ENCODE data around the gene TBC1D21.

Gene TBC1D21

DNA sequence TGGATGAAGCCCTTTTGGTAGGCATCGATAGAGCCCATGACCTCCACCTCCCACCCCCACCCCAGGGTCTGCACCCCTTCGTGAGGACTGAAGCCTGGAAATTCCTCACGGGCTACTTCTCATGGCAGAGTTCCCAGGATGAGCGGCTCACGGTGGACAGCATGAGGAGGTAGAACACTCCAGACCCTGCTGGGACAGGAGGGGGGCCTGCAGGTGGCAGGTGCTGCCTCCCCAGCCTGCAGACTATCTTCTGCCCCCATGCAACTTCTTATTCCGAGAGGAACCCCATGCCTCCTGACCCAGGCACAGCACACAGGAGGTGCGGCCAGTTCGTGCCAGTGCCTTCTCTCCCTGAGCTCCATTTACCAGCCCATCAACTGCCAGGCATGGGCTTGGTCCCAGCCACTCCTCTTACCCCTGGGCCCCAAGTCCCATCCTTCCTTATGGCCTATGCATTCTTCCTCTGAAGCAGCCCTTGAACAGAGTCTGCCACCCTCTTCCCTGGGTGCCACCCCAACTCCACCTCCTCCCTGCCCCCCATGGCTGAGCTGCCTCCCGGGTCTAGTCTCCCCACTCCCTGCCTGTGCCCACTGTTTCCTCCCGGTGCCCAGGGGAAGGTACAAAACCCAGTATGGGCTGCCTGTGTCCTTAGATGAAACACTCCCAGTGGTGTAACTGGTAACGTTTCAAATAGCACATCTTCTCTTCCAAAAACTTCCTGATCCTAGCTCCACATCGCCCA is 8.4 kb downstream of the TBC1D21 start:
- Histone ChIP-seq H3K27me3 (ENCODE audit: low read depth, low read length) (no peaks in the 10 kb centered on the region), H3K4me3 (ENCODE audit: low read depth in 1 of 2, low read length in 2 of 2) (no peak overlapping the region), H3K4me1 (ENCODE audit: control insufficient read depth in 1 of 2, insufficient read depth in 2 of 2, low read length in 2 of 2) (no peaks in the 10 kb centered on the region), H3K9me3 (ENCODE audit: control insufficient read depth in 1 of 2, low read length in 2 of 2) (no peaks in the 10 kb centered on the region), H3K36me3 (ENCODE audit: control insufficient read depth in 1 of 2, insufficient read depth in 2 of 2, low read length in 2 of 2) (no peaks in the 10 kb centered on the region), H3K27ac (ENCODE audit: low read length) (no peak overlapping the region)

DNA sequence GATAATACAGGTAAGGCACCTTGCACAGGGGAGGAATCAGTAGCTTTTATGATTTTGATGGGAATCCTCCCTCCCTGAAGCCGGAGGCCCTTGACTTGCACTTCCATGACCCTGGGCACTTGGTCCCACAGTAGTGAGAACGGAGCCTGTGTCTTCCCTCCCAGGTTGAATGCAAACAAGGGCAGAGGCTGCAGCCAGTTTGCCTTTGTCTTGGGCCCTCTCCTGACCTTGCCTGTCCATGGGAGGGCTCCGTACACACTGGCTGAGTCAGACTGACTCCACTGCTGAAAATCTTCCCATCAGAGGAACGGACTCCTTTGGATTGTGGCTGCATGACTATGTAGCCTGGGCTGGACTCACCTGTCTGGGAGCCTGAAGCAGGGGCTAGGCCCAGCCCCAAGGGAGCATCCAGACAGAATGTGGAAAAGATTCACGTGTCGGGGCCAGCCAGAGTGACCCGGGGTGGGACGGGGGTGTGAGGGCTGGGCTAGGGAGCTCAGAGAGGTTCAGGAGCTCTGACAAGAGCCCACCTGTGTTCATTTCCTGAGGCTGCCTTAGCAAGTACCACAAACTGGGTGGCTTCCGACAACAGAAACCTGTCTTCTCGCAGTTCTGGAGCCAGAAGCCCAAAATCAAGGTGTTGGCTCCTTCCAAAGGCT is 9.5 kb downstream of the TBC1D21 start:
- Histone ChIP-seq H3K36me3 (ENCODE audit: control insufficient read depth in 1 of 2, insufficient read depth in 2 of 2, low read length in 2 of 2) (no peaks in the 10 kb centered on the region), H3K9me3 (ENCODE audit: control insufficient read depth in 1 of 2, low read length in 2 of 2) (no peaks in the 10 kb centered on the region), H3K4me1 (ENCODE audit: control insufficient read depth in 1 of 2, insufficient read depth in 2 of 2, low read length in 2 of 2) (no peaks in the 10 kb centered on the region), H3K27ac (ENCODE audit: low read length) (no peak overlapping the region), H3K27me3 (ENCODE audit: low read depth, low read length) (no peaks in the 10 kb centered on the region), H3K4me3 (ENCODE audit: low read depth in 1 of 2, low read length in 2 of 2) (no peak overlapping the region)

DNA sequence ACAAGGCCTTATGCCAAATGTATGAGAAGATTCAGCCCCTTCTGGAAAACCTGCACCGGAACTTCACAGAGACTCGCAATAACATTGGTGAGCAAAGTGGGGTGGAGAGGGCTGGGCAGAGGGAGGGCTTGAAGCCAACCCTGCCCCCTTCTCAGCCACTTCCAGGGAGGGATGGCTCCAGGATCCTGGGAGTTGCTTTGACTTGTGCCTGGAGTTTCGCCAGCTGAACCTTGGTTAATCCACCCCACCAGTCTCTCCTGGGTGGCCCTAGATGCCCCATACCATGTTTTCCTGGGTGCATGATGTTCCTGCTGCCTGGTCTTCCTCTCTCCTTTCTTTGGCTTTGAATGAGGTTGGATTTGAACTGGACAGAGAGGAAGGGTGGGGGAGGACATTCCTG is 10.8 kb downstream of the TBC1D21 start:
- Histone ChIP-seq H3K4me3 (ENCODE audit: low read depth in 1 of 2, low read length in 2 of 2) (no peak overlapping the region), H3K27ac (ENCODE audit: low read length) (no peak overlapping the region), H3K27me3 (ENCODE audit: low read depth, low read length) (no peaks in the 10 kb centered on the region), H3K36me3 (ENCODE audit: control insufficient read depth in 1 of 2, insufficient read depth in 2 of 2, low read length in 2 of 2) (no peaks in the 10 kb centered on the region), H3K9me3 (ENCODE audit: control insufficient read depth in 1 of 2, low read length in 2 of 2) (no peaks in the 10 kb centered on the region), H3K4me1 (ENCODE audit: control insufficient read depth in 1 of 2, insufficient read depth in 2 of 2, low read length in 2 of 2) (no peaks in the 10 kb centered on the region)

DNA sequence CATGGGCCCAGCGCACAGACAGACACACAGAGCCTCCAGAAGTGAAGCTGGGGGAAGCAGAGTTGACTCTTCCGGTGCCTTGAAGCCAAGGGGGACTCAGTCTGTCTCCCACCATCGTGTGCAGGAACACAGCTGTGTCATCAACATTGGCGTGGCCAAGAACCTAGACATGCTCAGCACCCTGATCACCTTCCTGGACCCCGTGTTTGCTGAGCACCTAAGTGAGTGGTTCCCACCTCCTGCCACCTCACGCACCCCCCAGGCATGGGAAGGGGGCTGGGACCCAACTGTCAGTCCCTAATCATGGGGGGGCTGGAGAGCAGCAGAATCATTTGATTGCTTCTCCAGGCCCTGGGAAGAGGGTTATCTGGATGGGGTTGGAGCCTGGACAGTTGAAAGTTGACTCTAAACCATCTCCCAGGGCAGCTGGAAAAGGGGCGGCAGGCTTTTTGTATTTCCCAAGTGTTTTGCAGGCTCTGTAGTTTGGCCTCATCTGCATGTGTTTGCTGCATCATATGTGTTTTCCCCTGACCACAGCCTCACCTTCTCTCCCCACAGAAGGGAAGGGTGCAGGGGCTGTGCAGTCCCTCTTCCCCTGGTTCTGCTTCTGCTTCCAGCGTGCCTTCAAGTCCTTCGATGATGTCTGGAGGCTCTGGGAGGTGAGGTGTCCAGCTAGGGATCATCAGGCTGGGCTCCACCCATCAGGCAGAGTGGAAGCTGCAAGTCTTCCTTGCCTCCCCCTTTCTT is 12.8 kb downstream of the TBC1D21 start:
- H3K4me3 ChIP-seq (ENCODE audit: low read depth in 1 of 2, low read length in 2 of 2): no peak overlapping the region
- no peaks in the 10 kb centered on the region for H3K9me3 ChIP-seq (ENCODE audit: control insufficient read depth in 1 of 2, low read length in 2 of 2)
- H3K27ac ChIP-seq (ENCODE audit: low read length): no peak overlapping the region
- no peaks in the 10 kb centered on the region for H3K36me3 ChIP-seq (ENCODE audit: control insufficient read depth in 1 of 2, insufficient read depth in 2 of 2, low read length in 2 of 2)
- H3K27me3 ChIP-seq (ENCODE audit: low read depth, low read length): no peaks in the 10 kb centered on the region
- no peaks in the 10 kb centered on the region for H3K4me1 ChIP-seq (ENCODE audit: control insufficient read depth in 1 of 2, insufficient read depth in 2 of 2, low read length in 2 of 2)

DNA sequence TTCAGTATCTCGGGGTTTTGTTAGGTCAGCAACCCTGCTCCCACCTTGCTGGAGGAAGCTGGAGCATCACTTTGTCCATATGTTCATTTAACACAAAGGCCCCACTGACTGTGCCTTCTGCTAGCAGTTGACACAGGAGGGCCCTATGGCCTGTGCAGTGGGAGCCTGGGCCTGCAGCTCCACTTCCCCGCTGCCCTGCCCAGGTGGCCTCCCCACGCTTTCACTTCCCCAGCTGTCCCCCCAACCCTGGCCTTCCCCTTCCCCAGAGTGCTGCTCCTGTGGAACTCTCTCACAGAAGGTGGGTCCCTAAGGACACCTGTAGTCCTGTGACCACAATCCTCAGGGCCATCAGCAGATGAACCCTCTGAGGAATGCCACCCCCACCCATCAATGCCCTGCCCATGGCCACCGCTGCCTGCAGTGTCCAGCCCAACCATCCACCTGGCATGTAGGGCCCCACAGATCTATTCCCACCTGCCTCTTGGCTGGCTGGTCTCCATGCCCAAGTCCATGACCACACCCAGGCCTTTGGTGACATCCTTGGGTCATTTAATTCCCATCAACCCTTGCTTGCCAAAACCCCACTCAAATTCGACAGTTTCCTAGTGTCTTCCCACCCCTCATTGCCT is 13.5 kb downstream of the TBC1D21 start:
- H3K9me3 ChIP-seq (ENCODE audit: control insufficient read depth in 1 of 2, low read length in 2 of 2): no peaks in the 10 kb centered on the region
- H3K36me3 ChIP-seq (ENCODE audit: control insufficient read depth in 1 of 2, insufficient read depth in 2 of 2, low read length in 2 of 2): no peaks in the 10 kb centered on the region
- no peak overlapping the region for H3K4me3 ChIP-seq (ENCODE audit: low read depth in 1 of 2, low read length in 2 of 2)
- no peaks in the 10 kb centered on the region for H3K4me1 ChIP-seq (ENCODE audit: control insufficient read depth in 1 of 2, insufficient read depth in 2 of 2, low read length in 2 of 2)
- no peaks in the 10 kb centered on the region for H3K27me3 ChIP-seq (ENCODE audit: low read depth, low read length)
- no peak overlapping the region for H3K27ac ChIP-seq (ENCODE audit: low read length)

DNA sequence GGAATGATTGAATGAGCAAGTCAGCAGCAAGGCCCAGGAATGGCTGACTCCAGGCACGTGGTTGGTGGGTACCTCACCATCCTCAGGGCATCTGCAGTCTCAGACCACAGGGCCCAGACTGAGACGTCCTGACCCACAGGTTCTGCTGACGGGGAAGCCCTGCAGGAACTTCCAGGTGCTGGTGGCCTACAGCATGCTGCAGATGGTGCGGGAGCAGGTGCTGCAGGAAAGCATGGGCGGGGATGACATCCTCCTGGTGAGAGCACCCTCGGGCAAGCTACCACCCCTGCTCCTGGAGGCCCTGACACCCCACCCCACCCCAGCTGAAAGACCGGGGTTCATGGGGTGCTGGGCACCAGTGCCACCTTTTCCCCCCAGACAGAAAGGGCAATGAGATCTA is 14.1 kb downstream of the TBC1D21 start:
- Histone ChIP-seq H3K36me3 (ENCODE audit: control insufficient read depth in 1 of 2, insufficient read depth in 2 of 2, low read length in 2 of 2) (no peaks in the 10 kb centered on the region), H3K4me1 (ENCODE audit: control insufficient read depth in 1 of 2, insufficient read depth in 2 of 2, low read length in 2 of 2) (no peaks in the 10 kb centered on the region), H3K27me3 (ENCODE audit: low read depth, low read length) (no peaks in the 10 kb centered on the region), H3K27ac (ENCODE audit: low read length) (no peak overlapping the region), H3K4me3 (ENCODE audit: low read depth in 1 of 2, low read length in 2 of 2) (no peak overlapping the region), H3K9me3 (ENCODE audit: control insufficient read depth in 1 of 2, low read length in 2 of 2) (no peaks in the 10 kb centered on the region)

DNA sequence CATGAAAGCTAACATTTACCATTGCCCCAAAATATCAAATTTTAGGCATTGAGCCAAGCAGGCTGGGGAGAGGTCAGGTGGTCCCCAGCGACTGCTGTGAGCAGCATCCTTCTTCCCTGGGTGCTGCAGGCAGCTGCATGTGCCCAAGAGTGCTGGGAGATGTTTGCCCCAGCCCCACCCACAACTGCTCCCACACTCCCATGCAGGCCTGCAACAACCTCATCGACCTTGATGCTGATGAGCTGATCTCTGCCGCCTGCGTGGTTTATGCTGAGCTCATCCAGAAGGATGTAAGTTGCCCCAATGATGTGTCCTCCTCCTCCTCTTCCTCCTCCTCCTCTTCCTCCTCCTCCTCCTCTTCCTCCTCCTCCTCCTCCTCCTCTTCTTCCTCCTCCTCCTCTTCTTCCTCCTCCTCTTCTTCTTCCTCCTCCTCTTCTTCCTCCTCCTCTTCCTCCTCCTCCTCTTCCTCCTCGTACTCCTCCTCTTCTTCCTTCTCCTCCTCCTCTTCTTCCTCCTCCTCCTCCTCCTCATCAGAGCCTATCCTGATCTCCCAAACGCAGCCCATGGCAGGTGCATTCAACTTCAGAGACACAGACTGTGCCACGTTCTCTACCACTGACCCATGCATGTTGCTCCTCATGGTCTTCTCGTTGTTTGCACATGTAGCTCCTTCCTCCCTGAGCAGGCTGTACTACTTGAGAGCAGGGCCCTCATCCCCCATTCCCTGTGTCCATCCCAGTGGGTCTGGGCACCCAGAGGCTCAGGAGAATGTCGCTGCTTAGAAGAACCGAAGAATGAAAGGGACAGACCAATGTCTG is 15.1 kb downstream of the TBC1D21 start:
- H3K27me3 ChIP-seq (ENCODE audit: low read depth, low read length): no peaks in the 10 kb centered on the region
- no peak overlapping the region for H3K4me3 ChIP-seq (ENCODE audit: low read depth in 1 of 2, low read length in 2 of 2)
- no peak overlapping the region for H3K27ac ChIP-seq (ENCODE audit: low read length)
- no peaks in the 10 kb centered on the region for H3K36me3 ChIP-seq (ENCODE audit: control insufficient read depth in 1 of 2, insufficient read depth in 2 of 2, low read length in 2 of 2)
- H3K4me1 ChIP-seq (ENCODE audit: control insufficient read depth in 1 of 2, insufficient read depth in 2 of 2, low read length in 2 of 2): no peaks in the 10 kb centered on the region
- H3K9me3 ChIP-seq (ENCODE audit: control insufficient read depth in 1 of 2, low read length in 2 of 2): no peaks in the 10 kb centered on the region

DNA sequence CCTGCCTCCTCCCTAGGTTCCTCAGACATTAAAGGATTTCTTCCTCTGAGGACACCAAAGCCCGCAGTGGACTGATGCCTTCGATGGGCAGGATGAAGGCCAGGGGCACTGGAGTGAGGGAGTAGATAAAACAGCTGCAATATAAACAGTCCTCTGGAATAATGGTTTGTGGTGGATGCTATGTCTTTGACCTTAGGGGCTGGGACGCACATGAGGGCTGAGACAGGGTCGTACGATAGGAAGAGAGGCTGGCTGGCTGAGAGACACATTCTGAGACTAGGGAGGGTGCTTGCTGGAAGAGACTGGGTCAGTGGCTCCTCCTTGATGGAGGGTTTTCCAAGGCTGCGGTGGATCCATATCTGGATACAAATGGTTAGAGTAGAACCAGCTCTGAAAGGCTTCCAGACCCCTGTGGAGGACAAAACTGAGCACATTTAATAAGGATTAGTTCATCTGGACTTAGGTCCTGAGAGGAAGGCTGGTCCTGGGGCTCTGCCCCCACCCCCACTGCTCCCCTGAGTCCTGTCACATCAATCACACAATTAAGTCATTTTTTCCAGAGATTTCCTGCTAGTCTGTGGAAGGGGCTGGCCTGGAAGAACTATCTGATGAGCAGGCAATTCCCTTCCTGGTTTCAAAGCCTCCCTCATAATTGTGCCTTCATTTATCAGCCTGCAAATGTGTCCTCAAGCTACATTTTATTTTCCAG is 15.8 kb downstream of the TBC1D21 start:
- no peak overlapping the region for H3K27ac ChIP-seq (ENCODE audit: low read length)
- H3K9me3 ChIP-seq (ENCODE audit: control insufficient read depth in 1 of 2, low read length in 2 of 2): no peaks in the 10 kb centered on the region
- H3K4me3 ChIP-seq (ENCODE audit: low read depth in 1 of 2, low read length in 2 of 2): no peak overlapping the region
- H3K27me3 ChIP-seq (ENCODE audit: low read depth, low read length): no peaks in the 10 kb centered on the region
- H3K4me1 ChIP-seq (ENCODE audit: control insufficient read depth in 1 of 2, insufficient read depth in 2 of 2, low read length in 2 of 2): no peaks in the 10 kb centered on the region
- H3K36me3 ChIP-seq (ENCODE audit: control insufficient read depth in 1 of 2, insufficient read depth in 2 of 2, low read length in 2 of 2): no peaks in the 10 kb centered on the region

DNA sequence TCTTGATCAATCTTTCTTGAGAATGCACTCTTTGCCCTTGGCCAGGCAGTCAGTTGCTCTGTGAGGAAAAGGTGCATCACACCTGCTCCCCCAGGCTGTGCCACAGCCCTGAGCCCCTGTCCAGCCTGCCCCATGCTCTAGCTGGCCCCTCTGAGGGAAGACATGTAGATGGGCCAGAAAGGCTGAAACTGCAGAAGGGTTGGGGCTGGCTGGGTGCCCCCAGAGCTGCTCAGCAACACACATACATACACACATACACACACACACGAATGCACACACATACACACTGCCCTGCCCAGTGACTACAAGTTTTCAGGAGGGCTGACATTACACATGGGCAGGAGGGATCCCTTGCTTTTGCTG is 16.4 kb downstream of the TBC1D21 start:
- Histone ChIP-seq H3K4me3 (ENCODE audit: low read depth in 1 of 2, low read length in 2 of 2) (no peak overlapping the region), H3K27ac (ENCODE audit: low read length) (no peak overlapping the region)

More for the DNA sequence above, 16.4 kb downstream of the TBC1D21 start:
- no peaks in the 10 kb centered on the region for H3K4me1 ChIP-seq (ENCODE audit: control insufficient read depth in 1 of 2, insufficient read depth in 2 of 2, low read length in 2 of 2)
- no peaks in the 10 kb centered on the region for H3K36me3 ChIP-seq (ENCODE audit: control insufficient read depth in 1 of 2, insufficient read depth in 2 of 2, low read length in 2 of 2)
- no peaks in the 10 kb centered on the region for H3K9me3 ChIP-seq (ENCODE audit: control insufficient read depth in 1 of 2, low read length in 2 of 2)
- H3K27me3 ChIP-seq (ENCODE audit: low read depth, low read length): no peaks in the 10 kb centered on the region

Data from muscle layer of duodenum (tissue), 2 donors.